SK-N-SH (cell line): Measurements from ENCODE around the gene GFI1B.

Source experiments
- ELF1 ChIP-seq: IDR thresholded peaks from 2 replicates; pipeline ENCODE4 v1.4.0; 2012
- EZH2phosphoT487 ChIP-seq: fragments of 200-600 bp; sonication (generic); IDR thresholded peaks from 2 replicates; pipeline ENCODE4 v1.6.1; 2017; ENCODE audit warnings: low read depth, mixed run types, mild to moderate bottlenecking, antibody characterized with exemption, moderate library complexity, borderline replicate concordance
- JUND ChIP-seq: IDR thresholded peaks from 2 replicates; pipeline ENCODE4 v1.4.0; 2012
- MXI1 ChIP-seq: IDR thresholded peaks from 2 replicates; pipeline ENCODE4 v1.6.1; 2012; ENCODE audit warnings: mild to moderate bottlenecking, low read depth, low read length, improper control_type of control experiment
- POLR2AphosphoS5 ChIP-seq: IDR thresholded peaks from 2 replicates; pipeline ENCODE4 v1.6.1; 2012; ENCODE audit warnings: low read depth, low read length
- RAD21 ChIP-seq: IDR thresholded peaks from 2 replicates; pipeline ENCODE4 v1.6.1; 2012; ENCODE audit warnings: mild to moderate bottlenecking, low read length
- SMC3 ChIP-seq: IDR thresholded peaks from 2 replicates; pipeline ENCODE4 v1.6.1; 2012; ENCODE audit warnings: low read depth, low read length, improper control_type of control experiment
- TAF1 ChIP-seq: IDR thresholded peaks from 2 replicates; pipeline ENCODE4 v1.6.1; 2012; ENCODE audit warnings: low read depth, mild to moderate bottlenecking, low read length, moderate library complexity, borderline replicate concordance
- YY1 ChIP-seq: IDR thresholded peaks from 2 replicates; pipeline ENCODE4 v1.4.0; 2012; ENCODE audit warnings: low read depth, mild to moderate bottlenecking
- TF ChIP-seq, protein P1 (sequence below): fragments of 200-600 bp; sonication (generic); IDR thresholded peaks from 2 replicates; pipeline ENCODE4 v1.6.1; 2017; ENCODE audit warnings: antibody characterized with exemption, mild to moderate bottlenecking, moderate library complexity
- TF ChIP-seq, protein P2 (sequence below): IDR thresholded peaks from 2 replicates; pipeline ENCODE4 v1.6.1; 2012; ENCODE audit warnings: mild to moderate bottlenecking, low read depth, low read length, moderate library complexity
- TF ChIP-seq, protein P3 (sequence below): IDR thresholded peaks from 2 replicates; pipeline ENCODE4; 2012

- TF ChIP-seq, protein P1, sequence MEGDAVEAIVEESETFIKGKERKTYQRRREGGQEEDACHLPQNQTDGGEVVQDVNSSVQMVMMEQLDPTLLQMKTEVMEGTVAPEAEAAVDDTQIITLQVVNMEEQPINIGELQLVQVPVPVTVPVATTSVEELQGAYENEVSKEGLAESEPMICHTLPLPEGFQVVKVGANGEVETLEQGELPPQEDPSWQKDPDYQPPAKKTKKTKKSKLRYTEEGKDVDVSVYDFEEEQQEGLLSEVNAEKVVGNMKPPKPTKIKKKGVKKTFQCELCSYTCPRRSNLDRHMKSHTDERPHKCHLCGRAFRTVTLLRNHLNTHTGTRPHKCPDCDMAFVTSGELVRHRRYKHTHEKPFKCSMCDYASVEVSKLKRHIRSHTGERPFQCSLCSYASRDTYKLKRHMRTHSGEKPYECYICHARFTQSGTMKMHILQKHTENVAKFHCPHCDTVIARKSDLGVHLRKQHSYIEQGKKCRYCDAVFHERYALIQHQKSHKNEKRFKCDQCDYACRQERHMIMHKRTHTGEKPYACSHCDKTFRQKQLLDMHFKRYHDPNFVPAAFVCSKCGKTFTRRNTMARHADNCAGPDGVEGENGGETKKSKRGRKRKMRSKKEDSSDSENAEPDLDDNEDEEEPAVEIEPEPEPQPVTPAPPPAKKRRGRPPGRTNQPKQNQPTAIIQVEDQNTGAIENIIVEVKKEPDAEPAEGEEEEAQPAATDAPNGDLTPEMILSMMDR, result no peak
- TF ChIP-seq, protein P2, sequence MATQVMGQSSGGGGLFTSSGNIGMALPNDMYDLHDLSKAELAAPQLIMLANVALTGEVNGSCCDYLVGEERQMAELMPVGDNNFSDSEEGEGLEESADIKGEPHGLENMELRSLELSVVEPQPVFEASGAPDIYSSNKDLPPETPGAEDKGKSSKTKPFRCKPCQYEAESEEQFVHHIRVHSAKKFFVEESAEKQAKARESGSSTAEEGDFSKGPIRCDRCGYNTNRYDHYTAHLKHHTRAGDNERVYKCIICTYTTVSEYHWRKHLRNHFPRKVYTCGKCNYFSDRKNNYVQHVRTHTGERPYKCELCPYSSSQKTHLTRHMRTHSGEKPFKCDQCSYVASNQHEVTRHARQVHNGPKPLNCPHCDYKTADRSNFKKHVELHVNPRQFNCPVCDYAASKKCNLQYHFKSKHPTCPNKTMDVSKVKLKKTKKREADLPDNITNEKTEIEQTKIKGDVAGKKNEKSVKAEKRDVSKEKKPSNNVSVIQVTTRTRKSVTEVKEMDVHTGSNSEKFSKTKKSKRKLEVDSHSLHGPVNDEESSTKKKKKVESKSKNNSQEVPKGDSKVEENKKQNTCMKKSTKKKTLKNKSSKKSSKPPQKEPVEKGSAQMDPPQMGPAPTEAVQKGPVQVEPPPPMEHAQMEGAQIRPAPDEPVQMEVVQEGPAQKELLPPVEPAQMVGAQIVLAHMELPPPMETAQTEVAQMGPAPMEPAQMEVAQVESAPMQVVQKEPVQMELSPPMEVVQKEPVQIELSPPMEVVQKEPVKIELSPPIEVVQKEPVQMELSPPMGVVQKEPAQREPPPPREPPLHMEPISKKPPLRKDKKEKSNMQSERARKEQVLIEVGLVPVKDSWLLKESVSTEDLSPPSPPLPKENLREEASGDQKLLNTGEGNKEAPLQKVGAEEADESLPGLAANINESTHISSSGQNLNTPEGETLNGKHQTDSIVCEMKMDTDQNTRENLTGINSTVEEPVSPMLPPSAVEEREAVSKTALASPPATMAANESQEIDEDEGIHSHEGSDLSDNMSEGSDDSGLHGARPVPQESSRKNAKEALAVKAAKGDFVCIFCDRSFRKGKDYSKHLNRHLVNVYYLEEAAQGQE, result no peak
- no peak for TF ChIP-seq ELF1
- TF ChIP-seq RAD21, result no peak
- TF ChIP-seq SMC3, result no peak
- no peak for TF ChIP-seq JUND
- no peak for TF ChIP-seq YY1
- TF ChIP-seq, protein P3, sequence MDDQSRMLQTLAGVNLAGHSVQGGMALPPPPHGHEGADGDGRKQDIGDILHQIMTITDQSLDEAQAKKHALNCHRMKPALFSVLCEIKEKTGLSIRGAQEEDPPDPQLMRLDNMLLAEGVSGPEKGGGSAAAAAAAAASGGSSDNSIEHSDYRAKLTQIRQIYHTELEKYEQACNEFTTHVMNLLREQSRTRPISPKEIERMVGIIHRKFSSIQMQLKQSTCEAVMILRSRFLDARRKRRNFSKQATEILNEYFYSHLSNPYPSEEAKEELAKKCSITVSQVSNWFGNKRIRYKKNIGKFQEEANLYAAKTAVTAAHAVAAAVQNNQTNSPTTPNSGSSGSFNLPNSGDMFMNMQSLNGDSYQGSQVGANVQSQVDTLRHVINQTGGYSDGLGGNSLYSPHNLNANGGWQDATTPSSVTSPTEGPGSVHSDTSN, result no peak
- TF ChIP-seq TAF1, result no peak
- TF ChIP-seq MXI1, result no peak
- TF ChIP-seq POLR2AphosphoS5, result no peak
- TF ChIP-seq EZH2phosphoT487, result no peak
Measured at GRCh38 chr9:133004091-133004998, 25.9 kb downstream of the GFI1B start.
